ENCODE measurements around the gene LARGE1. TPM values are rescaled to one million over a fixed set of nuclear protein-coding genes. Genes with fewer than 3 reads are reported as not detected.

LARGE1 gene
- total RNA-seq, 2 experiments from 2014 or later = 0.58 to 1.1 TPM

GRCh38 chr22:33743756-33744155 is 176.5 kb downstream of the LARGE1 start:
- DNase-seq (no peak), ATAC-seq (no peak)
- no peaks in the 10 kb centered on the region for H3K27me3 Mint-ChIP-seq
- no peak overlapping the region for H3K27ac Mint-ChIP-seq
- CTCF ChIA-PET = no interaction called here
- no peak overlapping the region for H3K4me3 Mint-ChIP-seq
- no peaks in the 10 kb centered on the region for H3K4me1 Mint-ChIP-seq
- no peaks in the 10 kb centered on the region for H3K36me3 Mint-ChIP-seq
- peaks cover 15% of the 10 kb centered on the region for H3K9me3 Mint-ChIP-seq (ENCODE audit: low read depth)

GRCh38 chr22:33741025-33741424 is 179.3 kb downstream of the LARGE1 start:
- CTCF ChIA-PET = no interaction called here
- DNase-seq = no peak
- Mint-ChIP-seq H3K27ac (no peak overlapping the region), H3K27me3 (no peaks in the 10 kb centered on the region), H3K9me3 (ENCODE audit: low read depth) (peaks cover 13% of the 10 kb centered on the region), H3K4me3 (no peak overlapping the region), H3K36me3 (no peaks in the 10 kb centered on the region), H3K4me1 (no peaks in the 10 kb centered on the region)
- no peak for ATAC-seq

GRCh38 chr22:33739516-33739915 is 180.8 kb downstream of the LARGE1 start:
- Mint-ChIP-seq H3K27ac (no peak overlapping the region), H3K4me3 (no peak overlapping the region), H3K36me3 (no peaks in the 10 kb centered on the region), H3K27me3 (no peaks in the 10 kb centered on the region), H3K9me3 (ENCODE audit: low read depth) (peaks cover 13% of the 10 kb centered on the region), H3K4me1 (no peaks in the 10 kb centered on the region)
- no peak for DNase-seq
- no peak for ATAC-seq
- CTCF ChIA-PET = no interaction called here

- ATAC-seq = no peak
- H3K9me3 Mint-ChIP-seq (ENCODE audit: low read depth) = peaks cover 8% of the 10 kb centered on the region
- DNase-seq = no peak
- CTCF ChIA-PET = no interaction called here
- H3K27me3 Mint-ChIP-seq = no peaks in the 10 kb centered on the region
- H3K27ac Mint-ChIP-seq = no peak overlapping the region
- H3K36me3 Mint-ChIP-seq = no peaks in the 10 kb centered on the region
- no peaks in the 10 kb centered on the region for H3K4me1 Mint-ChIP-seq
- H3K4me3 Mint-ChIP-seq = no peak overlapping the region
Observed at GRCh38 chr22:33737662-33738061, 182.6 kb downstream of the LARGE1 start.

- no peak overlapping the region for H3K4me3 Mint-ChIP-seq
- no peaks in the 10 kb centered on the region for H3K27me3 Mint-ChIP-seq
- no peak for DNase-seq
- CTCF ChIA-PET = no interaction called here
- H3K27ac Mint-ChIP-seq = no peak overlapping the region
- H3K9me3 Mint-ChIP-seq (ENCODE audit: low read depth) = peaks cover 8% of the 10 kb centered on the region
- H3K4me1 Mint-ChIP-seq = no peaks in the 10 kb centered on the region
- no peak for ATAC-seq
- no peaks in the 10 kb centered on the region for H3K36me3 Mint-ChIP-seq
Observed at GRCh38 chr22:33735978-33736377, 184.3 kb downstream of the LARGE1 start.

GRCh38 chr22:33728847-33729246 is 191.4 kb downstream of the LARGE1 start:
- no peak overlapping the region for H3K4me3 Mint-ChIP-seq
- CTCF ChIA-PET = no interaction called here
- H3K27me3 Mint-ChIP-seq = no peaks in the 10 kb centered on the region
- ATAC-seq (no peak), DNase-seq (no peak)
- no peaks in the 10 kb centered on the region for H3K36me3 Mint-ChIP-seq
- no peaks in the 10 kb centered on the region for H3K4me1 Mint-ChIP-seq
- H3K27ac Mint-ChIP-seq = no peak overlapping the region
- peaks cover 4% of the 10 kb centered on the region for H3K9me3 Mint-ChIP-seq (ENCODE audit: low read depth)

GRCh38 chr22:33726294-33726734 is 194.0 kb downstream of the LARGE1 start:
- Mint-ChIP-seq H3K27me3 (no peaks in the 10 kb centered on the region), H3K4me1 (no peaks in the 10 kb centered on the region), H3K9me3 (ENCODE audit: low read depth) (peaks cover 8% of the 10 kb centered on the region), H3K36me3 (no peaks in the 10 kb centered on the region), H3K27ac (no peak overlapping the region), H3K4me3 (no peak overlapping the region)
- ATAC-seq = no peak
- no peak for DNase-seq
- CTCF ChIA-PET = no interaction called here

- no peak overlapping the region for H3K27ac Mint-ChIP-seq
- CTCF ChIA-PET = no interaction called here
- no peaks in the 10 kb centered on the region for H3K36me3 Mint-ChIP-seq
- H3K9me3 Mint-ChIP-seq (ENCODE audit: low read depth) = peaks cover 7% of the 10 kb centered on the region
- H3K4me1 Mint-ChIP-seq = no peaks in the 10 kb centered on the region
- H3K4me3 Mint-ChIP-seq = no peak overlapping the region
- no peaks in the 10 kb centered on the region for H3K27me3 Mint-ChIP-seq
- DNase-seq (no peak), ATAC-seq (no peak)
Observed at GRCh38 chr22:33723915-33724314, 196.4 kb downstream of the LARGE1 start.

GRCh38 chr22:33722816-33723215 is 197.5 kb downstream of the LARGE1 start:
- no peaks in the 10 kb centered on the region for H3K27me3 Mint-ChIP-seq
- no peaks in the 10 kb centered on the region for H3K4me1 Mint-ChIP-seq
- ATAC-seq (no peak), DNase-seq (no peak)
- no peak overlapping the region for H3K27ac Mint-ChIP-seq
- H3K36me3 Mint-ChIP-seq = no peaks in the 10 kb centered on the region
- H3K4me3 Mint-ChIP-seq = no peak overlapping the region
- peaks cover 9% of the 10 kb centered on the region for H3K9me3 Mint-ChIP-seq (ENCODE audit: low read depth)
- CTCF ChIA-PET = no interaction called here

GRCh38 chr22:33720166-33720878 is 200.0 kb downstream of the LARGE1 start:
- Mint-ChIP-seq H3K4me1 (no peaks in the 10 kb centered on the region), H3K27me3 (no peaks in the 10 kb centered on the region), H3K36me3 (no peaks in the 10 kb centered on the region), H3K27ac (no peak overlapping the region), H3K4me3 (no peak overlapping the region), H3K9me3 (ENCODE audit: low read depth) (peaks cover 13% of the 10 kb centered on the region)
- CTCF ChIA-PET = no interaction called here
- ATAC-seq (no peak), DNase-seq (no peak)

GRCh38 chr22:33717694-33718396 is 202.4 kb downstream of the LARGE1 start:
- Mint-ChIP-seq H3K4me3 (no peak overlapping the region), H3K4me1 (no peaks in the 10 kb centered on the region), H3K9me3 (ENCODE audit: low read depth) (peaks cover 14% of the 10 kb centered on the region), H3K27ac (no peak overlapping the region), H3K36me3 (no peaks in the 10 kb centered on the region), H3K27me3 (no peaks in the 10 kb centered on the region)
- CTCF ChIA-PET = no interaction called here
- ATAC-seq (no peak), DNase-seq (no peak)

GRCh38 chr22:33715237-33715985 is 204.9 kb downstream of the LARGE1 start:
- H3K27me3 Mint-ChIP-seq = no peaks in the 10 kb centered on the region
- no peak overlapping the region for H3K27ac Mint-ChIP-seq
- no peak for DNase-seq
- CTCF ChIA-PET = no interaction called here
- H3K4me1 Mint-ChIP-seq = no peaks in the 10 kb centered on the region
- H3K9me3 Mint-ChIP-seq (ENCODE audit: low read depth) = peaks cover 15% of the 10 kb centered on the region
- H3K4me3 Mint-ChIP-seq = no peak overlapping the region
- no peaks in the 10 kb centered on the region for H3K36me3 Mint-ChIP-seq
- ATAC-seq = no peak

- Mint-ChIP-seq H3K36me3 (no peaks in the 10 kb centered on the region), H3K4me3 (no peak overlapping the region), H3K4me1 (no peaks in the 10 kb centered on the region), H3K9me3 (ENCODE audit: low read depth) (peaks cover 17% of the 10 kb centered on the region), H3K27ac (no peak overlapping the region), H3K27me3 (no peaks in the 10 kb centered on the region)
- CTCF ChIA-PET = interaction anchor here (1.2 kb wide), 1 partner anchor 9 kb away, joined by 3 read pairs; no protein-coding TSS in a partner anchor
- DNase-seq = no peak
- ATAC-seq = no peak
Observed at GRCh38 chr22:33710326-33710725, 209.9 kb downstream of the LARGE1 start.

- Mint-ChIP-seq H3K9me3 (ENCODE audit: low read depth) (peaks cover 20% of the 10 kb centered on the region), H3K36me3 (no peaks in the 10 kb centered on the region), H3K27me3 (no peaks in the 10 kb centered on the region), H3K4me3 (no peak overlapping the region), H3K27ac (no peak overlapping the region), H3K4me1 (no peaks in the 10 kb centered on the region)
- CTCF ChIA-PET = no interaction called here
- ATAC-seq (no peak), DNase-seq (no peak)
Observed at GRCh38 chr22:33707581-33707980, 212.7 kb downstream of the LARGE1 start.

All from activated CD8-positive, alpha-beta memory T cell treated with anti-CD3 and anti-CD28 coated beads, Interleukin-2, amount 10 ng/mL, durations not matched to agents 7 days and 5 days (primary cell).